PC-9 (cell line): ENCODE measurements around the gene WNT9A. TPM values are rescaled to one million over a fixed set of nuclear protein-coding genes. Genes with fewer than 3 reads are reported as not detected.

ENCODE experiments used
- BruUV-seq: library from RNA; stranded (reverse); fragments of 400-500 nt; replicated peaks from 2 replicates; lab custom pipeline; 2021; lab: Mats Ljungman, UMichigan
- CTCF ChIA-PET: fragments of 300-600 bp; sonication (Branson Sonifier 250); formaldehyde crosslinking; loops from one replicate; lab custom pipeline; 2022; ENCODE audit warnings: antibody characterized with exemption; lab: Charles Lee
- POLR2A ChIA-PET: fragments of 300-600 bp; sonication (Branson Sonifier 250); formaldehyde crosslinking; loops from one replicate; lab custom pipeline; 2022; ENCODE audit warnings: antibody characterized with exemption; ENCODE audit not compliant: unreplicated experiment; lab: Charles Lee
- DNase-seq, 2 experiments: peaks; one replicate each; pipeline versions ENCODE4 v3.0.0 to v3.0.0-alpha.2; 2015 to 2022; ENCODE audit warnings: mixed read lengths in 1 of 2
- H2AFZ ChIP-seq: fragments of 200-600 bp; sonication (generic); 2 replicates; pipeline ENCODE4 v1.8.1; 2017; ENCODE audit warnings: antibody characterized with exemption
- H3F3A ChIP-seq: fragments of 200-600 bp; sonication (generic); 2 replicates; pipeline ENCODE4 v1.8.1; 2017; ENCODE audit warnings: antibody characterized with exemption, mild to moderate bottlenecking, low read depth; ENCODE audit not compliant: insufficient read depth
- H3K27ac ChIP-seq: fragments of 200-600 bp; sonication (generic); 2 replicates; pipeline ENCODE4 v1.6.1; 2016; ENCODE audit warnings: mixed run types
- H3K27me3 ChIP-seq: fragments of 200-600 bp; sonication (generic); 2 replicates; pipeline ENCODE4 v1.6.1; 2016; ENCODE audit warnings: low read depth, mixed run types; ENCODE audit not compliant: insufficient read depth
- H3K36me3 ChIP-seq: fragments of 200-600 bp; sonication (generic); 2 replicates; pipeline ENCODE4 v1.6.1; 2016; ENCODE audit warnings: low read depth, mixed run types
- H3K4me1 ChIP-seq: fragments of 200-600 bp; sonication (generic); replicated peaks from 2 replicates; pipeline ENCODE4 v1.6.1; 2016; ENCODE audit warnings: mixed run types; ENCODE audit not compliant: insufficient read depth
- H3K4me2 ChIP-seq: fragments of 200-600 bp; sonication (generic); 2 replicates; pipeline ENCODE4 v1.6.1; 2017; ENCODE audit warnings: mixed run types
- H3K4me3 ChIP-seq: fragments of 200-600 bp; sonication (generic); 2 replicates; pipeline ENCODE4 v1.6.1; 2016; ENCODE audit warnings: mixed run types
- H3K79me2 ChIP-seq: fragments of 200-600 bp; sonication (generic); 2 replicates; pipeline ENCODE4 v1.6.1; 2017; ENCODE audit warnings: low read depth, mixed run types
- H3K9me2 ChIP-seq: fragments of 200-600 bp; sonication (generic); 2 replicates; pipeline ENCODE4 v1.8.1; 2017; ENCODE audit warnings: mild to moderate bottlenecking; ENCODE audit not compliant: insufficient read depth
- H3K9me3 ChIP-seq: fragments of 200-600 bp; sonication (generic); 2 replicates; pipeline ENCODE4 v1.8.1; 2016; ENCODE audit warnings: low read depth; ENCODE audit not compliant: insufficient read depth
- H4K20me1 ChIP-seq: fragments of 200-600 bp; sonication (generic); 2 replicates; pipeline ENCODE4 v1.8.1; 2017; ENCODE audit not compliant: insufficient read depth
- CTCF ChIP-seq: fragments of 200-600 bp; sonication (generic); conservative IDR thresholded peaks from 2 replicates; pipeline ENCODE4 v1.6.1; 2017; ENCODE audit warnings: mixed run types, antibody characterized with exemption, mild to moderate bottlenecking, moderate library complexity
- EZH2 ChIP-seq: fragments of 200-600 bp; sonication (generic); IDR thresholded peaks from 2 replicates; pipeline ENCODE4 v1.8.0; 2017; ENCODE audit warnings: antibody characterized with exemption, low read depth
- intact Hi-C: fragments of 100-400 bp; cut with micrococcal nuclease; formaldehyde crosslinking; loops from one replicate; pipeline ENCODE4 v1.10.0; 2022; ENCODE audit not compliant: unreplicated experiment
- total RNA-seq: library from RNA; stranded (reverse); gene quantifications from 2 replicates; pipeline ENCODE4 v1.2.3, GENCODE V29; 2021

Gene WNT9A
- total RNA-seq, 1 experiment from 2014 or later: 42.4 TPM

- ChIA-PET POLR2A (interaction anchor here (0.7 kb wide), 3 partner anchors 8 to 431 kb away, joined by 3 to 14 read pairs (median 3); no protein-coding TSS in a partner anchor), CTCF (interaction anchor here (0.8 kb wide), 1 partner anchor 8 kb away, joined by 3 read pairs; no protein-coding TSS in a partner anchor)
- DNase-seq: no peak
- Histone ChIP-seq H3K9me3 (no peaks in the 10 kb centered on the region), H3F3A (no peaks in the 10 kb centered on the region), H3K27me3 (peaks cover 11% of the 10 kb centered on the region; the same call in 1 of the 2 replicates), H3K27ac (no peak overlapping the region), H2AFZ (no peak overlapping the region), H3K4me3 (no peak overlapping the region), H3K9me2 (no peaks in the 10 kb centered on the region), H3K79me2 (no peaks in the 10 kb centered on the region), H3K4me2 (no peak overlapping the region), H3K36me3 (no peaks in the 10 kb centered on the region), H4K20me1 (no peaks in the 10 kb centered on the region), H3K4me1 (no peaks in the 10 kb centered on the region)
- BruUV-seq: no TSS peak
- intact Hi-C loops: no loop called here
- TF ChIP-seq EZH2: no peak
- no peak for TF ChIP-seq CTCF
These were observed 14.1 kb upstream of the WNT9A start for GRCh38 chr1:227961651-227962466.

GRCh38 chr1:227959325-227959860, 11.7 kb upstream of the WNT9A start:
- no TSS peak for BruUV-seq
- intact Hi-C loops: no loop called here
- Histone ChIP-seq H3K4me2 (no peak overlapping the region), H3F3A (no peaks in the 10 kb centered on the region), H3K27me3 (peaks cover 22% of the 10 kb centered on the region; the same call in 1 of the 2 replicates), H3K4me3 (no peak overlapping the region), H3K9me3 (no peaks in the 10 kb centered on the region; the same call in 1 of the 2 replicates), H2AFZ (no peak overlapping the region), H3K36me3 (no peaks in the 10 kb centered on the region), H3K4me1 (no peaks in the 10 kb centered on the region), H3K9me2 (no peaks in the 10 kb centered on the region; the same call in 1 of the 2 replicates), H3K27ac (no peak overlapping the region), H3K79me2 (no peaks in the 10 kb centered on the region), H4K20me1 (no peaks in the 10 kb centered on the region)
- TF ChIP-seq EZH2: no peak
- TF ChIP-seq CTCF: no peak
- POLR2A ChIA-PET: no interaction called here
- DNase-seq: no peak
- CTCF ChIA-PET: no interaction called here

GRCh38 chr1:227958617-227959324, 11.0 kb upstream of the WNT9A start:
- no peak overlapping the region for H3K4me3 ChIP-seq
- no peak overlapping the region for H3K4me2 ChIP-seq
- no peaks in the 10 kb centered on the region for H3K4me1 ChIP-seq
- no peaks in the 10 kb centered on the region for H4K20me1 ChIP-seq
- no peak overlapping the region for H3K27ac ChIP-seq
- TF ChIP-seq CTCF (no peak), EZH2 (no peak)
- CTCF ChIA-PET: no interaction called here
- no peaks in the 10 kb centered on the region for H3F3A ChIP-seq
- no peak for DNase-seq
- no peak overlapping the region for H2AFZ ChIP-seq
- H3K27me3 ChIP-seq: peaks cover 22% of the 10 kb centered on the region; the same call in 1 of the 2 replicates
- no peaks in the 10 kb centered on the region for H3K79me2 ChIP-seq
- POLR2A ChIA-PET: interaction anchor here (0.5 kb wide), 1 partner anchor 199 kb away, joined by 4 read pairs; no protein-coding TSS in a partner anchor
- BruUV-seq: no TSS peak
- intact Hi-C loops: no loop called here
- no peaks in the 10 kb centered on the region; the same call in 1 of the 2 replicates for H3K9me3 ChIP-seq
- no peaks in the 10 kb centered on the region; the same call in 1 of the 2 replicates for H3K9me2 ChIP-seq
- no peaks in the 10 kb centered on the region for H3K36me3 ChIP-seq
